ENCODE data around the gene PUS10. TPM values are rescaled to one million over a fixed set of nuclear protein-coding genes. Genes with fewer than 3 reads are reported as not detected.
"Not testable (repeated sequence)": the region's sequence is repeated elsewhere in the genome, so short reads cannot be mapped to it uniquely, and the experiment has no call there.

Gene PUS10
- total RNA-seq, 3 donors from 2014 or later: 8.2 to 16.2 (median 9.3) TPM

DNA sequence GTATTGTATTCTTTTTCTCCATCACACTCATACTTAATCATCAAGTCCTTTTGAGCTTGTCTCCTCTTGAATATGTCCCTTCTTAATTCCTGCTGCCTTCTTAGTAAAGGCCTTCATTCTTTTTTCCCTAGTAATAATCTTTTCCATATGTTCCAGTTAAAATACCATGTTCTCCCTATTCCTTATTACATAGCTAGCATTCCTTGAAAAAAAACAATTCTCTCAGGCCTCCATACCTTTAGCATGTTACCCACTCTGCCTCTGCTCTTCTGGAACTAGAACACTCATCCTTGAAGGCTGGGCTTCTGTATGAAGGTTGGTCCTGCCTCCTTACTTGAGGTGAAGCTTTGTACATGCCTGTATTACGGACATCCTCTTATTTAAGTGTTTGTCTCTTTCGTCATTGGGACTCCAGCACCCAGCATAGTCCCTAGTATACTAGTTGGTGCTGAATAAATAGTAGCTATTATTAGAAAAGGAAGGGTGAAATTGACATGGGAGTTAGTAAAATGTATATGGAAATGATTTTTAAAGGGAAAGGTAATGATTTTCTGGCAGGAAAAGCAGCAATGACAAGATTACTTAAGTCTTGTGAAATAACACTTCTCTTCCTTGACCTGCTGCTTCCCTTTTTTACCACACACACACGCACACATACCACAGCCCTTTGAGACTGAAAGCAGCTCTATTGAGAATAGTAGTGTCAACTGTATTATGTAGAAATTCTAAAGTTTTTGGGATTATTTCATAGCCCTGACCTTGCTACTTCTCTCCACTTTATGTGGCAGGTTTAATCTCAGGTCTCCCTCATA is 91.1 kb downstream of the PUS10 start:
- Histone ChIP-seq H3K36me3 (no peaks in the 10 kb centered on the region), H3K27ac (peak overlapping the region in 1 of 2 donors; percentile 52), H3K9me3 (no peaks in the 10 kb centered on the region), H3K27me3 (no peaks in the 10 kb centered on the region), H3K4me1 (no peaks in the 10 kb centered on the region), H3K4me3 (no peak overlapping the region)
- no peak for TF ChIP-seq POLR2A (IDR thresholded peaks at IDR 0.05)
- TF ChIP-seq, protein P1, sequence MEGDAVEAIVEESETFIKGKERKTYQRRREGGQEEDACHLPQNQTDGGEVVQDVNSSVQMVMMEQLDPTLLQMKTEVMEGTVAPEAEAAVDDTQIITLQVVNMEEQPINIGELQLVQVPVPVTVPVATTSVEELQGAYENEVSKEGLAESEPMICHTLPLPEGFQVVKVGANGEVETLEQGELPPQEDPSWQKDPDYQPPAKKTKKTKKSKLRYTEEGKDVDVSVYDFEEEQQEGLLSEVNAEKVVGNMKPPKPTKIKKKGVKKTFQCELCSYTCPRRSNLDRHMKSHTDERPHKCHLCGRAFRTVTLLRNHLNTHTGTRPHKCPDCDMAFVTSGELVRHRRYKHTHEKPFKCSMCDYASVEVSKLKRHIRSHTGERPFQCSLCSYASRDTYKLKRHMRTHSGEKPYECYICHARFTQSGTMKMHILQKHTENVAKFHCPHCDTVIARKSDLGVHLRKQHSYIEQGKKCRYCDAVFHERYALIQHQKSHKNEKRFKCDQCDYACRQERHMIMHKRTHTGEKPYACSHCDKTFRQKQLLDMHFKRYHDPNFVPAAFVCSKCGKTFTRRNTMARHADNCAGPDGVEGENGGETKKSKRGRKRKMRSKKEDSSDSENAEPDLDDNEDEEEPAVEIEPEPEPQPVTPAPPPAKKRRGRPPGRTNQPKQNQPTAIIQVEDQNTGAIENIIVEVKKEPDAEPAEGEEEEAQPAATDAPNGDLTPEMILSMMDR (IDR thresholded peaks at IDR 0.05): no peak
- no peak for TF ChIP-seq POLR2AphosphoS5 (IDR thresholded peaks at IDR 0.05)
- DNase-seq (ENCODE audit: low spot score in 2 of 2): no peak
- intact Hi-C loops (cut with DNase I; ENCODE audit: low total_unique reads): loop anchor here (1.0 kb wide), 1 partner anchor 17 kb away; no protein-coding TSS in a partner anchor

DNA sequence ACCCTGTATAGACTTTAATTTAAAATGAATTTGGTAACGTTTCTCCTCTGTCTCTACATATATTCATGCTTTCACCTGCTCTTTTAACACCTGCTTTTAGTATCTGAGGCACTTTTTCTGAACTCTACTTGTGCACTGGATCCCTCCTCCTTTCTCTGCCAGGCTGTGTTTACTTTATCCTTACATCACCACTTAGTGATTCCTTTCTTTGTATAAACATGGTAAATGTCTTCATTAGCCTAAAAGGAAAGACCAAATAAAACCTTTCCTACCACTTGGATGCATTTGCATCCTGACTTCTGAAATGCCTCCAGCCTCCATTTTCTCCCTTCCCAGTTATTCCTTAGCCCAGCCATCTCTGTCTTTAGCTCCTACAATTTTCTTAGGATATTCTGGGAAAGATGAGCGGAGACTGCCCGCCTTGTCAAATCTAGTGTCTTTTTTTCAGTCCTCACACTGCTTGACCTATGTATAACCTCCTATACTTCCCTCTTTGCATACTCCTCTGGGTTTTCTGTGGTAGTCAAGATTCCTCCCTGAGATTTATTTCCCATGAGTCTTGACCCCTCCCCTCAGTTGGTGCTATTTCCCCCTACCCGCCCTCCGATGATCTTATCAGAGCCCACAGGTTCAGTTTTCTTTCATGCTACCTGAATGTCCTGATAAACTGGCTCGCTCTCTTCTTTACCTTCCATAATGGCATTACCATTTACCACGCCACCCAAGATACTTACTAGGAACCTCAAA is 91.9 kb downstream of the PUS10 start:
- intact Hi-C loops (cut with DNase I; ENCODE audit: low total_unique reads): loop anchor here (1.0 kb wide), 1 partner anchor 16 kb away; no protein-coding TSS in a partner anchor
- Histone ChIP-seq H3K27me3 (no peaks in the 10 kb centered on the region), H3K9me3 (no peaks in the 10 kb centered on the region), H3K4me3 (no peak overlapping the region), H3K36me3 (no peaks in the 10 kb centered on the region), H3K4me1 (no peaks in the 10 kb centered on the region), H3K27ac (peak overlapping the region; percentile 11 to 52)
- no peak for DNase-seq (ENCODE audit: low spot score in 2 of 2)
- TF ChIP-seq POLR2A (IDR thresholded peaks at IDR 0.05) (no peak), POLR2AphosphoS5 (IDR thresholded peaks at IDR 0.05) (no peak)
- TF ChIP-seq, protein P1 (IDR thresholded peaks at IDR 0.05): no peak

DNA sequence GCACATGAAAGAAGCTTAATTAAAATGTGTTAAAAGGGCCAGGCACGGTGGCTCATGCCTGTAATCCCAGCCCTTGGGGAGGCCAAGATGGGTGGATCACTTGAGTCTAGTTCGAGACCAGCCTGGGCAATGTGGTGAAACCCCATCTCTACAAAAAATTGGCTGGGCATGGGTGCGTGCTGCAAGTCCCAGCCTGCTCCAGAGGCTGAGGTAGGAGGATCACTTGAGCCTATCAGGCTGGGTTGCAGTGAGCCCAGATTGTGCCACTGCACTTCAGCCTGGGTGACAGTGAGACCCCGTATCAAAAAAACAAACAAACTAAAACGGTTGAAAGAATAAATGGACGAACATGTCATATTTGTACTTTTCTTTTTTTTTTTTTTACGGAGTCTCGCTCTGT is 110.7 kb downstream of the PUS10 start:
- Histone ChIP-seq H3K9me3 (no peaks in the 10 kb centered on the region), H3K36me3 (no peaks in the 10 kb centered on the region), H3K27me3 (no peaks in the 10 kb centered on the region), H3K4me3 (no peak overlapping the region), H3K27ac (no peak overlapping the region), H3K4me1 (no peaks in the 10 kb centered on the region)
- no peak for TF ChIP-seq POLR2AphosphoS5 (IDR thresholded peaks at IDR 0.05)
- TF ChIP-seq, protein P1 (IDR thresholded peaks at IDR 0.05): no peak
- intact Hi-C loops (cut with DNase I; ENCODE audit: low total_unique reads): no loop called here
- no peak for DNase-seq (ENCODE audit: low spot score in 2 of 2)

GRCh38 chr2:60906395-60906794 is 111.7 kb downstream of the PUS10 start:
- H3K9me3 ChIP-seq: no peaks in the 10 kb centered on the region

GRCh38 chr2:60905867-60906266 is 112.2 kb downstream of the PUS10 start:
- H3K27ac ChIP-seq; intact Hi-C loops (cut with DNase I; ENCODE audit: low total_unique reads); H3K36me3 ChIP-seq; H3K4me3 ChIP-seq; H3K4me1 ChIP-seq; DNase-seq (ENCODE audit: low spot score in 2 of 2); H3K27me3 ChIP-seq; H3K9me3 ChIP-seq: not testable (repeated sequence)

More at GRCh38 chr2:60906395-60906794, 111.7 kb downstream of the PUS10 start:
- Histone ChIP-seq H3K27me3 (no peaks in the 10 kb centered on the region), H3K27ac (no peak overlapping the region), H3K36me3 (no peaks in the 10 kb centered on the region), H3K4me1 (no peaks in the 10 kb centered on the region), H3K4me3 (no peak overlapping the region)
- DNase-seq (ENCODE audit: low spot score in 2 of 2): no peak
- intact Hi-C loops (cut with DNase I; ENCODE audit: low total_unique reads): no loop called here
- no peak for TF ChIP-seq POLR2AphosphoS5 (IDR thresholded peaks at IDR 0.05)
- TF ChIP-seq, protein P1 (IDR thresholded peaks at IDR 0.05): no peak
- no peak for TF ChIP-seq POLR2A (IDR thresholded peaks at IDR 0.05)

GRCh38 chr2:60901296-60901695 is 116.8 kb downstream of the PUS10 start:
- H3K27ac ChIP-seq; H3K4me3 ChIP-seq; intact Hi-C loops (cut with DNase I; ENCODE audit: low total_unique reads); H3K36me3 ChIP-seq; H3K9me3 ChIP-seq; DNase-seq (ENCODE audit: low spot score in 2 of 2); H3K27me3 ChIP-seq; H3K4me1 ChIP-seq: not testable (repeated sequence)
